ENCODE measurements around the gene TBC1D10A. TPM values are rescaled to one million over a fixed set of nuclear protein-coding genes. Genes with fewer than 3 reads are reported as not detected.

Gene TBC1D10A
- total RNA-seq, 1 experiment from 2014 or later = 18.6 TPM

DNA sequence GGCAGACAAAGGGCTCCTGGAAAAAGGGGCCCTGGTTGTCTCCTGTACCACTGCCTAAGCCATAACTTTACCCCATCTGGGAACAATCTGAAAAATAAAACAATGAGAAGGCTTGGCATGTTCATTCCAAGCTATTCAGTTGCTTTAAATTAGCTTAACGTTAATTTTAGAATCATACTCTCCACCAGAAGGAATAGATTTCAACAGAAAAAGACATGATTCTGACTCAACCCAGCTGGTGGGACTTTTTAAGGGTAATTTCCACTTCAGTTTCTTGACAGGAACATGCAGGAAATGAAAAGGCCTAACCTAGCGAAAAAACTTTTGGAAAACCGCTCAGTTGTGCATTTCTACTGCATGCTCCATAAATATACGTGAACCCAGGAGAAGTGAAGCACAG, 22.1 kb upstream of the TBC1D10A start:
- H3K4me3 ChIP-seq (replicated peaks in 1 of 2; ENCODE audit: low read depth in 1 of 2, low read length in 2 of 2) = no peak overlapping the region
- intact Hi-C loops (cut with micrococcal nuclease) = no loop called here
- no peaks in the 10 kb centered on the region for H4K20me1 ChIP-seq (ENCODE audit: insufficient read depth)
- H3K9me2 ChIP-seq (ENCODE audit: insufficient read depth) = no peaks in the 10 kb centered on the region
- H3K9ac ChIP-seq (ENCODE audit: low read length) = no peak overlapping the region
- TF ChIP-seq YY1 (IDR thresholded peaks at IDR 0.05; ENCODE audit: extremely low read depth, insufficient replicate concordance, low read depth, low read length) (no peak), EGR1 (IDR thresholded peaks at IDR 0.05; ENCODE audit: low read depth) (no peak), ZNF274 (IDR thresholded peaks at IDR 0.05; ENCODE audit: low read depth, low read length) (no peak), TCF7L2 (IDR thresholded peaks at IDR 0.05; ENCODE audit: borderline replicate concordance, extremely low read depth, insufficient read depth, insufficient read length) (no peak), EZH2phosphoT487 (IDR thresholded peaks at IDR 0.05; ENCODE audit: borderline replicate concordance) (no peak), CBX3 (IDR thresholded peaks at IDR 0.05; ENCODE audit: low read depth) (no peak), POLR2AphosphoS5 (IDR thresholded peaks at IDR 0.05; ENCODE audit: low read depth, low read length) (no peak), ELF1 (IDR thresholded peaks at IDR 0.05; ENCODE audit: borderline replicate concordance, low read depth) (no peak)
- TF ChIP-seq, protein P1, sequence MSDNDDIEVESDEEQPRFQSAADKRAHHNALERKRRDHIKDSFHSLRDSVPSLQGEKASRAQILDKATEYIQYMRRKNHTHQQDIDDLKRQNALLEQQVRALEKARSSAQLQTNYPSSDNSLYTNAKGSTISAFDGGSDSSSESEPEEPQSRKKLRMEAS (IDR thresholded peaks at IDR 0.05) = no peak
- TF ChIP-seq, protein P2, sequence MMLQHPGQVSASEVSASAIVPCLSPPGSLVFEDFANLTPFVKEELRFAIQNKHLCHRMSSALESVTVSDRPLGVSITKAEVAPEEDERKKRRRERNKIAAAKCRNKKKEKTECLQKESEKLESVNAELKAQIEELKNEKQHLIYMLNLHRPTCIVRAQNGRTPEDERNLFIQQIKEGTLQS (IDR thresholded peaks at IDR 0.05) = no peak
- TF ChIP-seq, protein P3, sequence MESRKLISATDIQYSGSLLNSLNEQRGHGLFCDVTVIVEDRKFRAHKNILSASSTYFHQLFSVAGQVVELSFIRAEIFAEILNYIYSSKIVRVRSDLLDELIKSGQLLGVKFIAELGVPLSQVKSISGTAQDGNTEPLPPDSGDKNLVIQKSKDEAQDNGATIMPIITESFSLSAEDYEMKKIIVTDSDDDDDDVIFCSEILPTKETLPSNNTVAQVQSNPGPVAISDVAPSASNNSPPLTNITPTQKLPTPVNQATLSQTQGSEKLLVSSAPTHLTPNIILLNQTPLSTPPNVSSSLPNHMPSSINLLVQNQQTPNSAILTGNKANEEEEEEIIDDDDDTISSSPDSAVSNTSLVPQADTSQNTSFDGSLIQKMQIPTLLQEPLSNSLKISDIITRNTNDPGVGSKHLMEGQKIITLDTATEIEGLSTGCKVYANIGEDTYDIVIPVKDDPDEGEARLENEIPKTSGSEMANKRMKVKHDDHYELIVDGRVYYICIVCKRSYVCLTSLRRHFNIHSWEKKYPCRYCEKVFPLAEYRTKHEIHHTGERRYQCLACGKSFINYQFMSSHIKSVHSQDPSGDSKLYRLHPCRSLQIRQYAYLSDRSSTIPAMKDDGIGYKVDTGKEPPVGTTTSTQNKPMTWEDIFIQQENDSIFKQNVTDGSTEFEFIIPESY (IDR thresholded peaks at IDR 0.05; ENCODE audit: extremely low read depth, insufficient replicate concordance, low read length) = no peak
- TF ChIP-seq, protein P4, sequence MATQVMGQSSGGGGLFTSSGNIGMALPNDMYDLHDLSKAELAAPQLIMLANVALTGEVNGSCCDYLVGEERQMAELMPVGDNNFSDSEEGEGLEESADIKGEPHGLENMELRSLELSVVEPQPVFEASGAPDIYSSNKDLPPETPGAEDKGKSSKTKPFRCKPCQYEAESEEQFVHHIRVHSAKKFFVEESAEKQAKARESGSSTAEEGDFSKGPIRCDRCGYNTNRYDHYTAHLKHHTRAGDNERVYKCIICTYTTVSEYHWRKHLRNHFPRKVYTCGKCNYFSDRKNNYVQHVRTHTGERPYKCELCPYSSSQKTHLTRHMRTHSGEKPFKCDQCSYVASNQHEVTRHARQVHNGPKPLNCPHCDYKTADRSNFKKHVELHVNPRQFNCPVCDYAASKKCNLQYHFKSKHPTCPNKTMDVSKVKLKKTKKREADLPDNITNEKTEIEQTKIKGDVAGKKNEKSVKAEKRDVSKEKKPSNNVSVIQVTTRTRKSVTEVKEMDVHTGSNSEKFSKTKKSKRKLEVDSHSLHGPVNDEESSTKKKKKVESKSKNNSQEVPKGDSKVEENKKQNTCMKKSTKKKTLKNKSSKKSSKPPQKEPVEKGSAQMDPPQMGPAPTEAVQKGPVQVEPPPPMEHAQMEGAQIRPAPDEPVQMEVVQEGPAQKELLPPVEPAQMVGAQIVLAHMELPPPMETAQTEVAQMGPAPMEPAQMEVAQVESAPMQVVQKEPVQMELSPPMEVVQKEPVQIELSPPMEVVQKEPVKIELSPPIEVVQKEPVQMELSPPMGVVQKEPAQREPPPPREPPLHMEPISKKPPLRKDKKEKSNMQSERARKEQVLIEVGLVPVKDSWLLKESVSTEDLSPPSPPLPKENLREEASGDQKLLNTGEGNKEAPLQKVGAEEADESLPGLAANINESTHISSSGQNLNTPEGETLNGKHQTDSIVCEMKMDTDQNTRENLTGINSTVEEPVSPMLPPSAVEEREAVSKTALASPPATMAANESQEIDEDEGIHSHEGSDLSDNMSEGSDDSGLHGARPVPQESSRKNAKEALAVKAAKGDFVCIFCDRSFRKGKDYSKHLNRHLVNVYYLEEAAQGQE (IDR thresholded peaks at IDR 0.05; ENCODE audit: low read depth) = no peak
- H3K4me2 ChIP-seq (ENCODE audit: low read length) = no peak overlapping the region
- no peak overlapping the region for H2AFZ ChIP-seq (ENCODE audit: low read depth, low read length, poor library complexity, severe bottlenecking)
- H3K9me3 ChIP-seq (ENCODE audit: control insufficient read depth in 1 of 2, insufficient read depth in 1 of 2, low read depth in 1 of 2, low read length in 2 of 2) = no peaks in the 10 kb centered on the region
- H3K27ac ChIP-seq (ENCODE audit: low read depth, low read length) = no peak overlapping the region
- ATAC-seq (no peak), DNase-seq (ENCODE audit: low read depth, low spot score) (no peak)
- ChIA-PET RAD21 (ENCODE audit: low non-redundant PET in 1 of 2, low total read pairs in 2 of 2, uncharacterized antibody in 2 of 2, unreplicated experiment in 2 of 2) (no interaction called here), CTCF (no interaction called here), POLR2A (no interaction called here)
- no TSS peak for BruUV-seq (replicated peaks)
- H3K4me1 ChIP-seq (ENCODE audit: control insufficient read depth in 1 of 2, insufficient read depth in 2 of 2, low read length in 2 of 2) = no peaks in the 10 kb centered on the region
- peaks cover 68 to 73% of the 10 kb centered on the region in 2 experiments for H3K36me3 ChIP-seq (ENCODE audit: control insufficient read depth in 1 of 2, insufficient read depth in 2 of 2, low read length in 2 of 2)
- no peaks in the 10 kb centered on the region for H3K27me3 ChIP-seq (ENCODE audit: insufficient read depth, low read length)
- H3K79me2 ChIP-seq (ENCODE audit: insufficient read depth, low read length) = peaks cover 92% of the 10 kb centered on the region

Data from HCT116 (cell line).